Dendritic cell treated with granulocyte-macrophage colony-stimulating factor and Interleukin-4, amounts not matched to agents 40 ng/mL and 50 ng/mL, for 4 days (primary cell): ENCODE data around the gene ZFYVE28.

ENCODE experiments used
- H3K27ac Mint-ChIP-seq: one replicate; pipeline ENCODE4 v1.8.0; 2022; ENCODE audit warnings: mild to moderate bottlenecking, mixed read lengths
- H3K27me3 Mint-ChIP-seq: one replicate; pipeline ENCODE4 v1.8.0; 2022; ENCODE audit warnings: mild to moderate bottlenecking, mixed read lengths
- H3K36me3 Mint-ChIP-seq: one replicate; pipeline ENCODE4 v1.8.0; 2022; ENCODE audit warnings: low read depth, mixed read lengths
- H3K4me1 Mint-ChIP-seq: one replicate; pipeline ENCODE4 v1.8.0; 2022; ENCODE audit warnings: low read depth, mixed read lengths
- H3K4me3 Mint-ChIP-seq: one replicate; pipeline ENCODE4 v1.8.0; 2022; ENCODE audit warnings: mild to moderate bottlenecking, moderate library complexity, mixed read lengths
- H3K9me3 Mint-ChIP-seq: one replicate; pipeline ENCODE4 v1.8.0; 2022; ENCODE audit warnings: mixed read lengths
- intact Hi-C: fragments of 100-400 bp; cut with micrococcal nuclease; formaldehyde crosslinking; loops from one replicate; pipeline ENCODE4 v1.15.0; 2022

The ZFYVE28 gene

DNA sequence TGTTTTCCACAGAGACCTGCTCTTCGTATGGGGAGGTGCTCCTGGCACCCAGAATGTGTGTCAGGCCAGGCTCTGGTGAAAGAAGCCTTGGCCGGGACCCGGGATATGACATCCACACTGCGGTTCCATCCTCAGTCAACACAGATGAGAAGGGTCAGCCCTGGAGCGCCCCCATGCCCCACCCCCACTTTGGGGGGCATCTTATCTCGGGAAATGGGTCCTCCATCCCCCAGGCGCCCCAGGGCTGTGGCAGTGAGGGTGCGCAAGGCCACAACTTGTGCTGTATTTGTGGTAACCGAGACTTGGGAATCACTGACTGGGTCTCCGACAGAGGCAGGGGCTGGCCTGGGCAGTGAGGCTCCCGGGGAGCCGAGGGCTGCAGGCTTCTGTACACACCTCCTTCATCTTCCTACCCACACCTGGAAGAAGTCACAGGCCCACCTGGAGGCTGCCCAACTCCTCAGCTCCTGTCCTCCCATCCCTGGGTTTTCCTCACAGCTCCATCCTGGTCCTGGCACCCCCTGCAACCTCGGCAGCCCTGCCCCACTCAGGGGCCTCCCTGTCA is 8.3 kb upstream of the ZFYVE28 start:
- no peaks in the 10 kb centered on the region for H3K9me3 Mint-ChIP-seq
- H3K27ac Mint-ChIP-seq, result no peak overlapping the region
- H3K36me3 Mint-ChIP-seq, result no peaks in the 10 kb centered on the region
- H3K4me1 Mint-ChIP-seq, result peaks cover 11% of the 10 kb centered on the region
- intact Hi-C loops, result no loop called here
- H3K27me3 Mint-ChIP-seq, result peaks cover 13% of the 10 kb centered on the region
- H3K4me3 Mint-ChIP-seq, result no peak overlapping the region

DNA sequence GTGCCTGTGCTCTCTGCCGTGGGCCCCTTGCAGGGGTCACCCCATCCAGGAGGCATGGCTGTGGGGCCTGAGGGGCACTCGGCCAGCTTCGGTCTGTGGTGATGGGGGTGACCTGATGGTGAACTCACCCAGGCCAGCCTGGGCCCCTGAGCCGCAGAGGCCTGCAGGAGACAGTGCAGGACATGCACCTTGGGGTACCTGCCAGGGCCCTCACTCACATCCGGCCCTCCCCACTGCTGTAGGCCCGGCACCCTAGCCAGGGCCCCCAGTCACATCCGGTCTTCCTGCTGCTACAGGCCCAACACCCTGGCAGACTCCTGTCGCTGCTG is 7.6 kb upstream of the ZFYVE28 start:
- Mint-ChIP-seq H3K4me1 (peaks cover 11% of the 10 kb centered on the region), H3K9me3 (no peaks in the 10 kb centered on the region), H3K27ac (no peak overlapping the region), H3K27me3 (peaks cover 14% of the 10 kb centered on the region), H3K4me3 (no peak overlapping the region), H3K36me3 (no peaks in the 10 kb centered on the region)
- intact Hi-C loops, result no loop called here

DNA sequence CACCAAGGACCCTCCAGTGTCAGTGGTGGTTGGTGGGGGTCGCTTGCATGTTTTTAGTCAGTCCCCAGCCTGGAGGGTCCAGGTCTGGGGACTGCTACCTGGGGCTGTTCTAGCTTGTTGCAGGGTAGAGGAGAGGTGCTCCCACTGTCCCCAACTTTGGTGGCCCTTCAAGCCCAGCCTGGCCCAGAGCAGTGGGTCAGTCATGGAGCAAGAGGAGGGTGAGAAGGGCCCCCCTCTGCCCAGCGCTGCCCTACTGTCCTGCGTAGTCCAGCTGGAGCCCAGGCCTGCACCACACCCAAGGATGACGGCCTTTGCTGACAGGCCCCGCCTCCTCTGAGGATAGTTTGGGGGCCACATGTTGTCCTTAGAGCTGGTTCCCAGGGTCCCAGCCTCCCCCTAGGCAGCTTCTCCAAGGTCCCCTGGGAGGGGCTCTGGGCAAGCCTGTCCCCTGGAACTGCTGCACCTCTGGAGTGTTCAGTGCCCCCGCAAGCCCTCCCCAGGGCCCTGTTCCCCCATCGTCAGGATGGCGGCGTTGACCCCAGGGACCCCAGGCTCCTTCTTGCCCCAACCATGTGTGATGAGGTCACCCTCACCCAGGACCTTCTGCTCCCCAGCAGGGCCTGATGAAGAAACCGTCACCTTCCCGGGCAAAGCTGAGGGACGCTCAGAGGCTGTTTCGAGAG is 7.1 kb upstream of the ZFYVE28 start:
- Mint-ChIP-seq H3K9me3 (no peaks in the 10 kb centered on the region), H3K4me1 (peaks cover 11% of the 10 kb centered on the region), H3K27me3 (peaks cover 18% of the 10 kb centered on the region), H3K4me3 (no peak overlapping the region), H3K27ac (no peak overlapping the region), H3K36me3 (no peaks in the 10 kb centered on the region)
- intact Hi-C loops, result no loop called here

DNA sequence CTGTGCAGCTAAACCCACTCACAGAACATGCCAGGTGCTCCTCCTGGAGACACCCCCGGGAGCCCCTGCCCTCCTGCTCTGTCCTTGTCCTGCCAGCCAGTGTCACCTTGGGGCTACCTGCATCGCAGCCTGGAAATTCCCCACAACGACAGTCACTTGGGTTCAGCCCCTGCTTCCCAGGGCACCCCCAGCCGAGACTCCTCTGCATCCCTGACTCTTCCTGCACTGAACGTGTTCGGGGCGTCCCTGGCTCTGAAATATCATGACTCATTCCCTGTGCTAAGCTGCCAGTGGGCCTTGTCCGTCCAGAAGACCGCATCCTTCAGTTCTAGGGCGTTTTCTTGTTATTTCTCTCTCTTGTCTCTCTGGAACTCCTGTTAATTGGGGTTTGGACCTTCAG is 6.1 kb upstream of the ZFYVE28 start:
- H3K4me3 Mint-ChIP-seq, result no peak overlapping the region
- H3K36me3 Mint-ChIP-seq, result no peaks in the 10 kb centered on the region
- H3K27me3 Mint-ChIP-seq, result peaks cover 24% of the 10 kb centered on the region
- intact Hi-C loops, result no loop called here
- no peak overlapping the region for H3K27ac Mint-ChIP-seq
- H3K9me3 Mint-ChIP-seq, result no peaks in the 10 kb centered on the region
- peaks cover 20% of the 10 kb centered on the region for H3K4me1 Mint-ChIP-seq

DNA sequence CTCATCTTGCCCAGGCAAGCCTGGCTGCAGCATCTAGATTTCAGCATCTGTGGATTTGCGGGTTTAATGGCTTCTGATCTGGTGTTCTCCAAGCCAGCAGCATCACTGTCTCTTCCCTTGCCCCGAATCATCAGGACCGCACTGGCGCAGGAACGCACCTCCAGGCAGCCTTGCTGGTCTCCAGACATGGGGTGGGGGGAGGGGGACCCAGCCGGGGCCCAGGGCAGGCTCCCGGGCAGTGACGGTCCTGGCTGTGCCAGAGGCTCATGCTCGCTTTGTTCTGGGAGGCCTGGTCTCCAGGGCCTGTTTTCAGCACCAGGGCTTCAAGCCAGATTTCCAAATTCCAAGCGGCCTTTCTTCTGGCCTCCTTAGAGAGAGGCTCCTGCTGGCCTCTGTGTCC is 5.2 kb upstream of the ZFYVE28 start:
- H3K9me3 Mint-ChIP-seq, result no peaks in the 10 kb centered on the region
- H3K27me3 Mint-ChIP-seq, result peaks cover 27% of the 10 kb centered on the region
- no peaks in the 10 kb centered on the region for H3K36me3 Mint-ChIP-seq
- H3K4me3 Mint-ChIP-seq, result no peak overlapping the region
- intact Hi-C loops, result no loop called here
- no peak overlapping the region for H3K27ac Mint-ChIP-seq
- H3K4me1 Mint-ChIP-seq, result peaks cover 25% of the 10 kb centered on the region

- Mint-ChIP-seq H3K36me3 (peaks cover 1% of the 10 kb centered on the region), H3K9me3 (no peaks in the 10 kb centered on the region), H3K4me3 (no peak overlapping the region), H3K4me1 (peaks cover 18% of the 10 kb centered on the region), H3K27ac (no peak overlapping the region), H3K27me3 (peaks cover 26% of the 10 kb centered on the region)
- intact Hi-C loops, result no loop called here
Measured at GRCh38 chr4:2423066-2423465, 4.6 kb upstream of the ZFYVE28 start.

DNA sequence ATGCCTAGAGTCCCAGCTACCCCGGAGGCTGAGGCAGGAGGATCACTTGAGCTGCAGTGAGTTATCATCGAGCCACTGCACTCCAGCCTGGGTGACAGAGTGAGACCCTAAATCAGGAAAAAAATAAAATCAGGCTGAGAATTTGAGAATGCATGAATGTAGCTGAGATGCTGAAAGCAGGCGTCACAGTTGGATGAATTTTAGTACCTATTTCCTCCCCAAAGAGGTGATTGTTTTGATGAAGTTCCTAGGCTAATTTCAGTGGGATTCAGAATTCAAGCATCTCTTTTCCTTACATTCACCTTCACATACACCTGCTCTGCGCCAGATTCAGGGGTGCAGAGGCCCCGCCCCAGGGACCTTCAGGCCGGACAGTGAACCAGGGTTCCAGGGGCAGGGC is 3.5 kb upstream of the ZFYVE28 start:
- no peak overlapping the region for H3K27ac Mint-ChIP-seq
- H3K4me1 Mint-ChIP-seq, result peaks cover 24% of the 10 kb centered on the region
- intact Hi-C loops, result no loop called here
- H3K4me3 Mint-ChIP-seq, result no peak overlapping the region
- H3K27me3 Mint-ChIP-seq, result peaks cover 31% of the 10 kb centered on the region
- peaks cover 10% of the 10 kb centered on the region for H3K36me3 Mint-ChIP-seq
- no peaks in the 10 kb centered on the region for H3K9me3 Mint-ChIP-seq

- Mint-ChIP-seq H3K27ac (peak overlapping the region; percentile 82), H3K36me3 (peaks cover 10% of the 10 kb centered on the region), H3K4me1 (peaks cover 41% of the 10 kb centered on the region), H3K27me3 (peaks cover 48% of the 10 kb centered on the region), H3K4me3 (peak overlapping the region; percentile 82), H3K9me3 (no peaks in the 10 kb centered on the region)
- intact Hi-C loops, result loop anchor here (2.0 to 5.0 kb wide), 2 partner anchors 158 to 177 kb away; partner anchors contain the start of genes HAUS3, MXD4 and POLN
Measured at GRCh38 chr4:2419814-2420213, 1.4 kb upstream of the ZFYVE28 start.

DNA sequence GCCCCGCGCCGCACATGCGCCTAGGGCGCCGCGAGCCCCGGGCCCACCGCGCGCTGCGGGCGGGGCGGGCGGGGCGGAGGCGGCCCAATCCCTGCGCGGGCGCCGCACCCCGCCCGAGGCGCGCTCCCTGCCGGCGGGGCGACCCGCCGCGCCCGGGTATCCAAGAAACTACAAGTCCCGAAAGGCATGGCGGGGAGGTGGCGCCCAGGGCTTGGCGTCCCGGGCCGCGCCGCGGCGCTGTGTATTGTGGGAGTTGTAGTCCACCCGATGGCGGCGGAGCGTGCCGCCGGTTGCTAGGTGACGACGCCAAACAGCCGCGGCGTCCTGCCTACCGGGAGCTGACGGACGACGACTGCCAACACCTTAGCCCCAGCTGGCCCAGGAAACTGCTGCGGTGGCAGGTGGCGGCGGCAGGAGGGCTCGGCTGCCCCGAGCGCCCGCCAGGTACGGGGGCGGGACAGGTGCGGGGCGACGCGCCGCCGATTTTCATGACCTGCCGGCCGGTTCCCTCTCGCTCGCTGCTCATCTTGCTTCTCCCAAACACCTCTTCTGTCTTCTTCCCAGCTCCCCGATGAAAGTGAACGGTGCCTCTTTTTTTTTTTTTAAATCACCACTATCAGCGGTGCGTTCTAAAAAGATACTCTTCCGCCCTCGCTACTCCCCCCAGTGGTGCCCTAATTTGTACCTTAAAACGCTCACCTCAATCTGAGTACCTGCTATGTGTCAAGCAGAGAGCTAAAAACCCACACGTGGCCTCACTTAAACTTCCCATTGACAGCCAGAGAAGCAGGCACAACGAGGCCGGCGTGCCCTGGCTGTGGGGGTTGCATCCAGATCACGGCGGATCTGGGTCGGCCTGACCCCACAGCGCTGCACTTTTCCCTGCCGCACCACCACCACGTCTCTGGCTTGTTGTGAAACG is 466 bp upstream of the ZFYVE28 start, which contains the start of gene CFAP99:
Gene CFAP99, plus strand, starts transcription at position 306 of the 922 bp plus-strand sequence.
- intact Hi-C loops, result loop anchor here (2.0 to 5.0 kb wide), 2 partner anchors 157 to 176 kb away; partner anchors contain the start of genes HAUS3, MXD4 and POLN
- peaks cover 50% of the 10 kb centered on the region for H3K27me3 Mint-ChIP-seq
- peaks cover 10% of the 10 kb centered on the region for H3K36me3 Mint-ChIP-seq
- H3K27ac Mint-ChIP-seq, result peak within 1 kb of the TSS; percentile 87
- peak within 1 kb of the TSS; percentile 89 for H3K4me3 Mint-ChIP-seq
- H3K4me1 Mint-ChIP-seq, result peaks cover 50% of the 10 kb centered on the region
- no peaks in the 10 kb centered on the region for H3K9me3 Mint-ChIP-seq

DNA sequence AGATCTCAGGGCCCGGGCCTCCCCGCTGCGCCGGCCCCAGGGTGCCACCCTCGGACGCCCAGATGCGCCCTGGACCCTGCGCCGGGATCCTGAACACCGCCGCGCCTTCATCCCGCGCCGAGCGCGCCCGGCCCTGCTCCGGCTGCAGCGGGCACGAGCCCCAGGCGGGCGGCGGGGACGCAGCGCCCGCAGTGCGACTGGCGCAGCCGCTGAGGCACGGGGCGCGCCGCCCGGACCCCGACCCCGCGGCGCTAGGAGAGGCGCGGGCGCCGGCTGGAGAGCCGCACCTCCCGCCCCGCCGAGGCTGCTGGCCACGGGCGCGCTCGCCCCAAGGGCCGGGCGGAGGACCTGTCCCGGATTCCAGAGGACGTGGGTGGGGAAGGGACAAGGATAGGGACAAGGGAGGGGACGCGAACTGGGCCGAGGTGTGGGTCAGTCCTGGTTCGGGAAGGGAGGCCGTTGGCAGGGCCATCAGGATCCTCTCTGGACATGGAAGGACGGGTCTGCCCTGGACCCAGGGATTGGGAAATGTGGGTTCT is 1.1 kb downstream of the ZFYVE28 start:
- Mint-ChIP-seq H3K9me3 (no peaks in the 10 kb centered on the region), H3K27me3 (peaks cover 46% of the 10 kb centered on the region), H3K4me3 (peak overlapping the region; percentile 89), H3K27ac (peak overlapping the region; percentile 87), H3K36me3 (peaks cover 10% of the 10 kb centered on the region), H3K4me1 (peaks cover 66% of the 10 kb centered on the region)
- intact Hi-C loops, result loop anchor here (5.0 kb wide), 1 partner anchor 155 kb away; the partner anchor contains the start of gene MXD4

DNA sequence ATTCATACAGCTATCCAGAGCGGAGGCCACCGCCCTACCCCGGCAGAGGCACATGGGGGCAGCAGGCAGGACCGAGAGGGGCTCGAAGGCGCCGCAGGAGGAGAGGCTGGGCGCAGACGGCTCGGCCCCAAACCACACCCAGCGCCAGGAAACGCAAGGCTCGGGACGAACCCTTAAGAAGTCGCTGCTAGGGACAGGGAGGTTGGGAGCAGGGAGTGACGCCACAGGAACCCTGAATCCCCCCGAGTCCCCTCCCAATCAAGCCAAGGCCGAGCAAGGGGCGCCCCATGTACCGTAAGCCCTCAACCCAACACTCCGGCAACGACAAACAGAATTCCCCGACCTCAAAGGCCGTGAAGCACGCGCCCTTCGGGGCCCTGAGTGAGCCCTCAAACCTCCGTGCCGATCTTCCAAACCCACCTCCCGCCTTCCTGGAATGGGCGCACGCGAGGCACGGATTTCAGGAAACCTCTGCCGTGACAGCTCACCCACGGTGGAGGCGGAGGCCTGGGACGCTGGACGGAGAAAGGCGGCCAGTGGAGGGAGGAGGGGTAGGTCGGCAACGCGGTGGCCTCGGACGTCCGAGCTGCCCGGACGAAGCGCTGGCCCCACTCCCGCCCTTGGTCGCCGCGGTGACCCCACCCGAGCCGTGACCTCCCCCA is 1.8 kb downstream of the ZFYVE28 start:
- no peaks in the 10 kb centered on the region for H3K9me3 Mint-ChIP-seq
- peak overlapping the region; percentile 87 for H3K27ac Mint-ChIP-seq
- peaks cover 10% of the 10 kb centered on the region for H3K36me3 Mint-ChIP-seq
- H3K4me3 Mint-ChIP-seq, result peak overlapping the region; percentile 89
- intact Hi-C loops, result loop anchor here (5.0 kb wide), 1 partner anchor 154 kb away; the partner anchor contains the start of gene MXD4
- peaks cover 43% of the 10 kb centered on the region for H3K27me3 Mint-ChIP-seq
- H3K4me1 Mint-ChIP-seq, result peaks cover 72% of the 10 kb centered on the region

- Mint-ChIP-seq H3K9me3 (no peaks in the 10 kb centered on the region), H3K4me3 (peak overlapping the region; percentile 89), H3K4me1 (peaks cover 77% of the 10 kb centered on the region), H3K27me3 (peaks cover 42% of the 10 kb centered on the region), H3K36me3 (peaks cover 10% of the 10 kb centered on the region), H3K27ac (peak overlapping the region; percentile 87)
- intact Hi-C loops, result loop anchor here (5.0 kb wide), 1 partner anchor 154 kb away; the partner anchor contains the start of gene MXD4
Measured at GRCh38 chr4:2415881-2416563, 2.4 kb downstream of the ZFYVE28 start.

GRCh38 chr4:2415213-2415612 is 3.2 kb downstream of the ZFYVE28 start:
- Mint-ChIP-seq H3K4me1 (peaks cover 74% of the 10 kb centered on the region), H3K9me3 (no peaks in the 10 kb centered on the region), H3K27me3 (peaks cover 38% of the 10 kb centered on the region), H3K36me3 (peaks cover 10% of the 10 kb centered on the region), H3K4me3 (no peak overlapping the region), H3K27ac (peak overlapping the region; percentile 87)
- intact Hi-C loops, result loop anchor here (5.0 kb wide), 1 partner anchor 153 kb away; the partner anchor contains the start of gene MXD4
